CD4-positive, alpha-beta T cell (primary cell): ENCODE measurements around the gene MYH6. TPM values are rescaled to one million over a fixed set of nuclear protein-coding genes. Genes with fewer than 3 reads are reported as not detected.

Experiments
- ATAC-seq: fragments of 200-7000 bp; cut with Tn5 transposase; one replicate; pipeline ENCODE4 v1.10.0; 2022; ENCODE audit warnings: mild to moderate bottlenecking; ENCODE audit not compliant: poor library complexity
- CTCF ChIA-PET: fragments of 350-600 bp; sonication (Branson Sonifier 250); formaldehyde crosslinking; loops from one replicate; lab custom pipeline; 2021; ENCODE audit warnings: antibody characterized with exemption, inconsistent platforms; lab: Charles Lee
- POLR2A ChIA-PET: fragments of 350-600 bp; sonication (Branson Sonifier 250); formaldehyde crosslinking; loops from one replicate; lab custom pipeline; 2021; ENCODE audit warnings: antibody characterized with exemption, inconsistent platforms; lab: Charles Lee
- DNase-seq, 14 experiments: peaks; one replicate each; pipeline ENCODE4 v3.0.0-alpha.2; 2013 to 2020; ENCODE audit warnings: mixed read lengths in 2 of 14
- H3K27ac ChIP-seq, 2 donors: one replicate each; pipeline versions ENCODE4 v1.5.1 to v1.7.0; 2013; ENCODE audit warnings: low read length in 2 of 2, low read depth in 1 of 2, mild to moderate bottlenecking in 1 of 2
- H3K27me3 ChIP-seq, 2 experiments: 1 replicate in 1 of 2; 2 replicates in 1 of 2; pipeline versions ENCODE4 v1.6.1 to v1.7.0; 2013; ENCODE audit warnings: low read length in 2 of 2, control low read depth in 1 of 2, mild to moderate bottlenecking in 1 of 2, moderate library complexity in 1 of 2; ENCODE audit not compliant: insufficient read depth in 2 of 2, control insufficient read depth in 1 of 2
- H3K36me3 ChIP-seq: one replicate; pipeline ENCODE4 v1.6.1; 2013; ENCODE audit warnings: low read length, control low read depth; ENCODE audit not compliant: insufficient read depth
- H3K4me1 ChIP-seq: one replicate; pipeline ENCODE4 v1.6.1; 2013; ENCODE audit warnings: low read length, control low read depth; ENCODE audit not compliant: insufficient read depth
- H3K4me3 ChIP-seq: one replicate; pipeline ENCODE4 v1.5.1; 2013; ENCODE audit warnings: mild to moderate bottlenecking, low read length, moderate library complexity
- H3K9me3 ChIP-seq, 2 experiments: 1 replicate in 1 of 2; 2 replicates in 1 of 2; pipeline versions ENCODE4 v1.6.1 to v1.7.0; 2013; ENCODE audit warnings: low read length in 2 of 2, mild to moderate bottlenecking in 2 of 2, control low read depth in 1 of 2, moderate library complexity in 1 of 2; ENCODE audit not compliant: control insufficient read depth in 1 of 2, insufficient read depth in 1 of 2
- H3K27ac Mint-ChIP-seq: one replicate; pipeline ENCODE4 v1.8.0; 2020; ENCODE audit warnings: mixed read lengths
- H3K27me3 Mint-ChIP-seq: one replicate; pipeline ENCODE4 v1.8.0; 2021; ENCODE audit warnings: mixed read lengths
- H3K36me3 Mint-ChIP-seq: one replicate; pipeline ENCODE4 v1.8.0; 2021; ENCODE audit warnings: low read depth, mixed read lengths
- H3K4me1 Mint-ChIP-seq: one replicate; pipeline ENCODE4 v1.8.0; 2021; ENCODE audit warnings: low read depth, mixed read lengths
- H3K4me3 Mint-ChIP-seq: one replicate; pipeline ENCODE4 v1.8.0; 2020; ENCODE audit warnings: mild to moderate bottlenecking, mixed read lengths
- H3K9me3 Mint-ChIP-seq: one replicate; pipeline ENCODE4 v1.8.0; 2020; ENCODE audit warnings: mixed read lengths
- intact Hi-C, 2 experiments: fragments of 100-400 bp; cut with DNase I in 1 of 2; cut with micrococcal nuclease in 1 of 2; formaldehyde crosslinking; loops; one replicate each; pipeline versions ENCODE4 v1.15.1 to v1.9.0; 2023 to 2025; cut with DNase I, micrococcal nuclease
- total RNA-seq, 174 experiments: library from RNA in 2 of 174; stranded (reverse) in 2 of 174; gene quantifications; one replicate each; pipeline ENCODE4 v1.2.3 and lab custom pipeline; 2021 to 2026
- TF ChIP-seq, protein P1 (sequence below): fragments of 200-600 bp; IDR thresholded peaks from one replicate; pipeline ENCODE4 v1.8.0; 2022; ENCODE audit warnings: antibody characterized with exemption, mild to moderate bottlenecking

The MYH6 gene
- total RNA-seq, 2 experiments from 2014 or later = not detected

DNA sequence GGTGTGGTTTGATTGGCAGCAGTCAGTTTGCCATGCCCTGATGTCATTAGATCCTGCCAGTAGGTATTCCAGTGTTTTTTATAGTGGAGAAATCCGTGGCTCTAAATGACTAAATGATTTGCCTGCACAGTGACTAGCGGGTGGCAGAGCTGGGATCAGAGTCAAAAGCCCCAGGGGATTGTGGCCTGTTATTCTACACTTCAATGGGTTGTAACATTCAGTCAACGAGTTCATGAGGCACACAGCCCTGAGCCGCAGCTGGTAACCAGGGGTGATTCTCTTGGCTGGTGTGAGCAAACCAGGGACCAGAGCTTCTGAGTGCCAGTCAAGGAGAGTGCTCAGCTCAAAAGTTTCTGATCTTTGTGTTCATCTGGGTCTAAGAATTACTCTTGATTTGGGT, 1.8 kb downstream of the MYH6 start:
- H3K4me3 Mint-ChIP-seq = no peak overlapping the region
- no peak overlapping the region for H3K4me3 ChIP-seq
- no peak overlapping the region for H3K27ac Mint-ChIP-seq
- H3K36me3 ChIP-seq = no peaks in the 10 kb centered on the region
- ATAC-seq = no peak
- no peak overlapping the region for H3K27ac ChIP-seq
- TF ChIP-seq, protein P1, sequence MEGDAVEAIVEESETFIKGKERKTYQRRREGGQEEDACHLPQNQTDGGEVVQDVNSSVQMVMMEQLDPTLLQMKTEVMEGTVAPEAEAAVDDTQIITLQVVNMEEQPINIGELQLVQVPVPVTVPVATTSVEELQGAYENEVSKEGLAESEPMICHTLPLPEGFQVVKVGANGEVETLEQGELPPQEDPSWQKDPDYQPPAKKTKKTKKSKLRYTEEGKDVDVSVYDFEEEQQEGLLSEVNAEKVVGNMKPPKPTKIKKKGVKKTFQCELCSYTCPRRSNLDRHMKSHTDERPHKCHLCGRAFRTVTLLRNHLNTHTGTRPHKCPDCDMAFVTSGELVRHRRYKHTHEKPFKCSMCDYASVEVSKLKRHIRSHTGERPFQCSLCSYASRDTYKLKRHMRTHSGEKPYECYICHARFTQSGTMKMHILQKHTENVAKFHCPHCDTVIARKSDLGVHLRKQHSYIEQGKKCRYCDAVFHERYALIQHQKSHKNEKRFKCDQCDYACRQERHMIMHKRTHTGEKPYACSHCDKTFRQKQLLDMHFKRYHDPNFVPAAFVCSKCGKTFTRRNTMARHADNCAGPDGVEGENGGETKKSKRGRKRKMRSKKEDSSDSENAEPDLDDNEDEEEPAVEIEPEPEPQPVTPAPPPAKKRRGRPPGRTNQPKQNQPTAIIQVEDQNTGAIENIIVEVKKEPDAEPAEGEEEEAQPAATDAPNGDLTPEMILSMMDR = no peak
- no peaks in the 10 kb centered on the region for H3K36me3 Mint-ChIP-seq
- ChIA-PET POLR2A (no interaction called here), CTCF (no interaction called here)
- H3K9me3 Mint-ChIP-seq = no peaks in the 10 kb centered on the region
- H3K27me3 Mint-ChIP-seq = peaks cover 27% of the 10 kb centered on the region
- no peaks in the 10 kb centered on the region for H3K4me1 ChIP-seq
- intact Hi-C loops = no loop called here
- no peaks in the 10 kb centered on the region for H3K9me3 ChIP-seq
- no peaks in the 10 kb centered on the region for H3K4me1 Mint-ChIP-seq
- no peaks in the 10 kb centered on the region for H3K27me3 ChIP-seq
- no peak for DNase-seq

DNA sequence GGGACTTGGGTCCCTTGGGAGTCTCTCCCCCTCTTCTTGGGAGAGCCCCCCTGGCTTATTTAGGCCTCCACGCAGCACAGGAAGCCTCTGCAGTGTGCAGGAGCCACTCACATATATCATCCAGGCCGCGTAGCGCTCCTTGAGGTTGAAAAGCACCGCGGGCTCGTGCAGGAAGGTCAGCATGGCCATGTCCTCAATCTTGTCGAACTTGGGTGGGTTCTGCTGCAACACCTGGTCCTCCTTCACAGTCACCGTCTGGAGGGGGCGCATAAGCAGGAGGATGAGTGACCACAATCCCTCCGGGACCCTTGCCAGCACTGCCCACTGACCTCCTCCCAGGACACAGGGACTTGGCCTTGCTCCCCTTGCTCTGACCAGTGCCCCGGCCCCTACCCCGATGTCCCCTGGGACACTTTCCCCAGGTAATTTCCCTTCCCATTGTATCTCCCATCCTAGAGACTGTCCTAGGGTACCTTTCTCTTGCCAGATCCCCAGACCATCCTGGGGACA, 2.5 kb downstream of the MYH6 start:
- no peaks in the 10 kb centered on the region for H3K27me3 ChIP-seq
- no peaks in the 10 kb centered on the region for H3K36me3 ChIP-seq
- H3K4me1 ChIP-seq = no peaks in the 10 kb centered on the region
- no peak overlapping the region for H3K4me3 Mint-ChIP-seq
- intact Hi-C loops = no loop called here
- H3K9me3 Mint-ChIP-seq = no peaks in the 10 kb centered on the region
- ATAC-seq (no peak), DNase-seq (no peak)
- H3K4me3 ChIP-seq = no peak overlapping the region
- no peaks in the 10 kb centered on the region for H3K4me1 Mint-ChIP-seq
- CTCF ChIA-PET = no interaction called here
- peaks cover 27% of the 10 kb centered on the region for H3K27me3 Mint-ChIP-seq
- H3K9me3 ChIP-seq = no peaks in the 10 kb centered on the region
- H3K27ac Mint-ChIP-seq = no peak overlapping the region
- TF ChIP-seq, protein P1 = no peak
- POLR2A ChIA-PET = no interaction called here
- no peak overlapping the region for H3K27ac ChIP-seq
- no peaks in the 10 kb centered on the region for H3K36me3 Mint-ChIP-seq

DNA sequence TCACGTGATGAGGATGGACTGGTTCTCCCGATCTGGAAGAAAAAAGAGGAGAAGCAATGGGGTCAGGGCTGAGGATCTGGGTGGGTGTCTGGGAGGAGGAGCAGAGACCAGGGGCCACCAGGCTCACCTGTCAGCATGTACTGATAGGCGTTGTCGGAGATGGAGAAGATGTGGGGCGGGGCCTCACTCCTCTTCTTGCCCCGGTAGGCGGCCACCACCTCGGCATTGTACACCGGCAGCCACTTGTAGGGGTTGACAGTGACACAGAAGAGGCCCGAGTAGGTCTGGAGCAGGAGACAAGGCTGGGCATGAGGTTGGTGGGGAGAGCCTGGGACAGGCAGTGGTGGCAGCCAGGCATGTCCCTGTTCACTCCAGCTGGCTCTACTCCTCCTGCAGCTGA, 3.0 kb downstream of the MYH6 start:
- no peak overlapping the region for H3K4me3 ChIP-seq
- Mint-ChIP-seq H3K27ac (no peak overlapping the region), H3K9me3 (no peaks in the 10 kb centered on the region), H3K27me3 (peaks cover 27% of the 10 kb centered on the region), H3K4me3 (no peak overlapping the region), H3K36me3 (no peaks in the 10 kb centered on the region), H3K4me1 (no peaks in the 10 kb centered on the region)
- H3K4me1 ChIP-seq = no peaks in the 10 kb centered on the region
- no peaks in the 10 kb centered on the region for H3K27me3 ChIP-seq
- DNase-seq = no peak
- TF ChIP-seq, protein P1 = no peak
- intact Hi-C loops = no loop called here
- CTCF ChIA-PET = no interaction called here
- POLR2A ChIA-PET = no interaction called here
- ATAC-seq = no peak
- no peaks in the 10 kb centered on the region for H3K9me3 ChIP-seq
- no peak overlapping the region for H3K27ac ChIP-seq
- H3K36me3 ChIP-seq = no peaks in the 10 kb centered on the region
